ENCODE measurements around the gene EQTN.
A peak's percentile ranks its signal among the peaks of the same experiment; 100 is the strongest.

Gene EQTN

GRCh38 chr9:27297050-27297449 lies at the start of gene EQTN:
TSS of gene EQTN (minus strand) at chr9:27297150. CDS start at chr9:27297055, 95 bp downstream.
- Histone ChIP-seq H3K4me1 (ENCODE audit: insufficient read depth, low read length) (no peaks in the 10 kb centered on the region), H3K9me3 (ENCODE audit: low read length) (no peaks in the 10 kb centered on the region), H3K36me3 (ENCODE audit: insufficient read depth, low read length) (no peaks in the 10 kb centered on the region), H3K4me3 (ENCODE audit: low read length) (no peak within 1 kb of the TSS), H2AFZ (ENCODE audit: low read depth, low read length) (no peak within 1 kb of the TSS), H3K27me3 (ENCODE audit: insufficient read depth, low read length) (no peaks in the 10 kb centered on the region)

GRCh38 chr9:27344776-27345175 lies 47.8 kb upstream of the EQTN start:
- Histone ChIP-seq H3K4me3 (ENCODE audit: low read length) (no peak overlapping the region), H3K36me3 (ENCODE audit: insufficient read depth, low read length) (no peaks in the 10 kb centered on the region), H3K27me3 (ENCODE audit: insufficient read depth, low read length) (no peaks in the 10 kb centered on the region), H2AFZ (ENCODE audit: low read depth, low read length) (no peak overlapping the region), H3K9me3 (ENCODE audit: low read length) (peaks cover 2% of the 10 kb centered on the region), H3K4me1 (ENCODE audit: insufficient read depth, low read length) (peaks cover 20% of the 10 kb centered on the region)

GRCh38 chr9:27341545-27342294 lies 44.8 kb upstream of the EQTN start:
- Histone ChIP-seq H3K4me1 (ENCODE audit: insufficient read depth, low read length) (peaks cover 20% of the 10 kb centered on the region), H3K9me3 (ENCODE audit: low read length) (peaks cover 2% of the 10 kb centered on the region), H3K36me3 (ENCODE audit: insufficient read depth, low read length) (peaks cover 3% of the 10 kb centered on the region), H2AFZ (ENCODE audit: low read depth, low read length) (peak overlapping the region; percentile 15), H3K4me3 (ENCODE audit: low read length) (no peak overlapping the region), H3K27me3 (ENCODE audit: insufficient read depth, low read length) (no peaks in the 10 kb centered on the region)

- Histone ChIP-seq H3K27me3 (ENCODE audit: insufficient read depth, low read length) (no peaks in the 10 kb centered on the region), H3K4me3 (ENCODE audit: low read length) (no peak overlapping the region), H2AFZ (ENCODE audit: low read depth, low read length) (peak overlapping the region; percentile 15), H3K36me3 (ENCODE audit: insufficient read depth, low read length) (peaks cover 3% of the 10 kb centered on the region), H3K9me3 (ENCODE audit: low read length) (peaks cover 2% of the 10 kb centered on the region), H3K4me1 (ENCODE audit: insufficient read depth, low read length) (peaks cover 20% of the 10 kb centered on the region)
Measured at GRCh38 chr9:27340961-27341511, 44.1 kb upstream of the EQTN start.

- peaks cover 3% of the 10 kb centered on the region for H3K36me3 ChIP-seq (ENCODE audit: insufficient read depth, low read length)
- no peak overlapping the region for H3K4me3 ChIP-seq (ENCODE audit: low read length)
- H3K4me1 ChIP-seq (ENCODE audit: insufficient read depth, low read length) = peaks cover 20% of the 10 kb centered on the region
- no peak overlapping the region for H2AFZ ChIP-seq (ENCODE audit: low read depth, low read length)
- H3K27me3 ChIP-seq (ENCODE audit: insufficient read depth, low read length) = no peaks in the 10 kb centered on the region
- no peaks in the 10 kb centered on the region for H3K9me3 ChIP-seq (ENCODE audit: low read length)
Measured at GRCh38 chr9:27340285-27340674, 43.3 kb upstream of the EQTN start.

GRCh38 chr9:27339661-27340284 lies 42.8 kb upstream of the EQTN start:
- Histone ChIP-seq H3K36me3 (ENCODE audit: insufficient read depth, low read length) (peaks cover 3% of the 10 kb centered on the region), H2AFZ (ENCODE audit: low read depth, low read length) (no peak overlapping the region), H3K4me3 (ENCODE audit: low read length) (no peak overlapping the region), H3K9me3 (ENCODE audit: low read length) (no peaks in the 10 kb centered on the region), H3K27me3 (ENCODE audit: insufficient read depth, low read length) (no peaks in the 10 kb centered on the region), H3K4me1 (ENCODE audit: insufficient read depth, low read length) (peaks cover 20% of the 10 kb centered on the region)

GRCh38 chr9:27338527-27338903 lies 41.6 kb upstream of the EQTN start:
- H2AFZ ChIP-seq (ENCODE audit: low read depth, low read length) = no peak overlapping the region
- no peak overlapping the region for H3K4me3 ChIP-seq (ENCODE audit: low read length)
- H3K36me3 ChIP-seq (ENCODE audit: insufficient read depth, low read length) = peaks cover 3% of the 10 kb centered on the region
- peaks cover 23% of the 10 kb centered on the region for H3K4me1 ChIP-seq (ENCODE audit: insufficient read depth, low read length)
- H3K27me3 ChIP-seq (ENCODE audit: insufficient read depth, low read length) = no peaks in the 10 kb centered on the region
- H3K9me3 ChIP-seq (ENCODE audit: low read length) = no peaks in the 10 kb centered on the region

GRCh38 chr9:27337833-27338526 lies 41.0 kb upstream of the EQTN start:
- Histone ChIP-seq H3K9me3 (ENCODE audit: low read length) (no peaks in the 10 kb centered on the region), H2AFZ (ENCODE audit: low read depth, low read length) (no peak overlapping the region), H3K27me3 (ENCODE audit: insufficient read depth, low read length) (no peaks in the 10 kb centered on the region), H3K4me1 (ENCODE audit: insufficient read depth, low read length) (peaks cover 26% of the 10 kb centered on the region), H3K4me3 (ENCODE audit: low read length) (no peak overlapping the region), H3K36me3 (ENCODE audit: insufficient read depth, low read length) (peaks cover 3% of the 10 kb centered on the region)

GRCh38 chr9:27337236-27337635 lies 40.3 kb upstream of the EQTN start:
- H3K9me3 ChIP-seq (ENCODE audit: low read length) = no peaks in the 10 kb centered on the region
- no peak overlapping the region for H3K4me3 ChIP-seq (ENCODE audit: low read length)
- H3K4me1 ChIP-seq (ENCODE audit: insufficient read depth, low read length) = peaks cover 26% of the 10 kb centered on the region
- peaks cover 3% of the 10 kb centered on the region for H3K36me3 ChIP-seq (ENCODE audit: insufficient read depth, low read length)
- H3K27me3 ChIP-seq (ENCODE audit: insufficient read depth, low read length) = no peaks in the 10 kb centered on the region
- H2AFZ ChIP-seq (ENCODE audit: low read depth, low read length) = no peak overlapping the region

GRCh38 chr9:27336829-27337228 lies 39.9 kb upstream of the EQTN start:
- no peaks in the 10 kb centered on the region for H3K9me3 ChIP-seq (ENCODE audit: low read length)
- peaks cover 3% of the 10 kb centered on the region for H3K36me3 ChIP-seq (ENCODE audit: insufficient read depth, low read length)
- H2AFZ ChIP-seq (ENCODE audit: low read depth, low read length) = no peak overlapping the region
- H3K27me3 ChIP-seq (ENCODE audit: insufficient read depth, low read length) = no peaks in the 10 kb centered on the region
- H3K4me3 ChIP-seq (ENCODE audit: low read length) = no peak overlapping the region
- peaks cover 24% of the 10 kb centered on the region for H3K4me1 ChIP-seq (ENCODE audit: insufficient read depth, low read length)

GRCh38 chr9:27336126-27336525 lies 39.2 kb upstream of the EQTN start:
- peaks cover 17% of the 10 kb centered on the region for H3K4me1 ChIP-seq (ENCODE audit: insufficient read depth, low read length)
- H3K4me3 ChIP-seq (ENCODE audit: low read length) = no peak overlapping the region
- H2AFZ ChIP-seq (ENCODE audit: low read depth, low read length) = no peak overlapping the region
- H3K9me3 ChIP-seq (ENCODE audit: low read length) = no peaks in the 10 kb centered on the region
- no peaks in the 10 kb centered on the region for H3K27me3 ChIP-seq (ENCODE audit: insufficient read depth, low read length)
- peaks cover 3% of the 10 kb centered on the region for H3K36me3 ChIP-seq (ENCODE audit: insufficient read depth, low read length)

- Histone ChIP-seq H3K4me3 (ENCODE audit: low read length) (no peak overlapping the region), H3K36me3 (ENCODE audit: insufficient read depth, low read length) (peaks cover 4% of the 10 kb centered on the region), H3K27me3 (ENCODE audit: insufficient read depth, low read length) (no peaks in the 10 kb centered on the region), H2AFZ (ENCODE audit: low read depth, low read length) (no peak overlapping the region), H3K4me1 (ENCODE audit: insufficient read depth, low read length) (peaks cover 7% of the 10 kb centered on the region), H3K9me3 (ENCODE audit: low read length) (no peaks in the 10 kb centered on the region)
Measured at GRCh38 chr9:27335075-27335474, 38.1 kb upstream of the EQTN start.
